ENCODE results near the gene BMP8B.

GRCh38 chr1:39795651-39796050, 7.0 kb upstream of the BMP8B start:
- TF ChIP-seq CTCF (IDR thresholded peaks at IDR 0.05; ENCODE audit: insufficient read depth, low read length, poor library complexity, severe bottlenecking): no peak
- TF ChIP-seq EZH2phosphoT487 (conservative IDR thresholded peaks at IDR 0.05; ENCODE audit: low read length): no peak

Measured in SU-DHL-6 (cell line).